ENCODE measurements around the gene NUP214. TPM values are rescaled to one million over a fixed set of nuclear protein-coding genes. Genes with fewer than 3 reads are reported as not detected.

The NUP214 gene
- total RNA-seq, 4 donors from 2014 or later: 25.8 to 68.2 (median 36.9) TPM

DNA sequence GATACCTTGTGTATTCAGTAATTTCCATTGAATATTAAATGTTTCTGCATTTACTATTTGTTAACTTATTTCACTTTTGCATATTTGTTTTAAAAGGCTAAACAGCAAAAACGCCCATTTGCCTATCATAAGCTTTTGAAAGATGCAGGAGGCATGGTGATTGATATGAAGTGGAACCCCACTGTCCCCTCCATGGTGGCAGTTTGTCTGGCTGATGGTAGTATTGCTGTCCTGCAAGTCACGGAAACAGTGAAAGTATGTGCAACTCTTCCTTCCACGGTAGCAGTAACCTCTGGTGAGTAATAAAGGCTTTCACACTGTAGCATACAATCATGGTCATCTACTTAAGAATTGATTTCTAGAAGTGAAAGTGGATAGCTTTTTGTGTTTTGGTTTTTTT is 3.8 kb downstream of the NUP214 start:
- WGBS, 2 donors (ENCODE audit: low coverage in 1 of 2): 50 to 76% methylated on average over 2 to 3 of the region's 3 CpGs
- ATAC-seq: no peak
- Histone ChIP-seq H3K36me3 (peaks cover 0 to 76% of the 10 kb centered on the region in 2 donors), H3K4me1 (peaks cover 0 to 27% (median 13%) of the 10 kb centered on the region in 3 donors), H3K4me3 (no peak overlapping the region), H3K9me3 (no peaks in the 10 kb centered on the region), H3K27me3 (no peaks in the 10 kb centered on the region), H3K27ac (no peak overlapping the region)
- no peak for TF ChIP-seq POLR2AphosphoS5 (IDR thresholded peaks at IDR 0.05)
- no peak for TF ChIP-seq EP300 (IDR thresholded peaks at IDR 0.05)
- TF ChIP-seq CTCF (IDR thresholded peaks at IDR 0.05): no peak

- TF ChIP-seq POLR2A (IDR thresholded peaks at IDR 0.05) (no peak), POLR2AphosphoS5 (IDR thresholded peaks at IDR 0.05) (no peak), EP300 (IDR thresholded peaks at IDR 0.05) (no peak), CTCF (IDR thresholded peaks at IDR 0.05) (no peak)
- no peak for ATAC-seq
- 90% methylated on average over 2 of the region's 2 CpGs; no CpG with 5 or more reads in 1 of the 2 donors for WGBS, 2 donors (ENCODE audit: low coverage in 1 of 2)
- no peaks in the 10 kb centered on the region for H3K9me3 ChIP-seq
- no peak overlapping the region for H3K4me3 ChIP-seq
- no peak overlapping the region for H3K27ac ChIP-seq
- H3K27me3 ChIP-seq: no peaks in the 10 kb centered on the region
- H3K36me3 ChIP-seq: peaks cover 3 to 100% of the 10 kb centered on the region in 2 donors
- H3K4me1 ChIP-seq: no peaks in the 10 kb centered on the region
These were observed 13.3 kb downstream of the NUP214 start for GRCh38 chr9:131138676-131139075.

DNA sequence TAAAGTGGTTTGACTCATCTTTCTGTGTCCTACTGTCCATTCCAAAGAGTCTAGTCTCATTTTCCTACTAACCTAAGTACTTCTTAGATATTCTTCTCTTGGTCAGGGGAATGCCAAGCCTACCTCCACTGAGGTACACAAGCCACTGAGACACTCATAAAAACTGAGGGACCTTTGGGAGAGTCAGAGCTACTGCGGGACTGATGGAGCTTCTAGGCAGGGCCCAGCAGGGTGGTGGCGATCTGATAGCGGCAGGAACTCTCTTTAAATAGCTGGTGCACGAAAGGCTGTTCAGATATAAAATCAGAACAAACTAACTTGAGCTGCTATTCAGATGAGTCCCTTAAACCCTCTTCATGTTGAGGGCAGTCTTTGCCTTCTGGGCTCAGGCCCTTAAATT is 14.7 kb downstream of the NUP214 start:
- no peaks in the 10 kb centered on the region for H3K4me1 ChIP-seq
- TF ChIP-seq POLR2AphosphoS5 (IDR thresholded peaks at IDR 0.05) (no peak), POLR2A (IDR thresholded peaks at IDR 0.05) (no peak), EP300 (IDR thresholded peaks at IDR 0.05) (no peak), CTCF (IDR thresholded peaks at IDR 0.05) (no peak)
- no peaks in the 10 kb centered on the region for H3K9me3 ChIP-seq
- H3K27me3 ChIP-seq: no peaks in the 10 kb centered on the region
- no peak overlapping the region for H3K4me3 ChIP-seq
- peaks cover 3 to 100% of the 10 kb centered on the region in 2 donors for H3K36me3 ChIP-seq
- no peak overlapping the region for H3K27ac ChIP-seq
- WGBS, 2 donors (ENCODE audit: low coverage in 1 of 2): 84 to 90% methylated on average over 4 of the region's 4 CpGs
- ATAC-seq: no peak

DNA sequence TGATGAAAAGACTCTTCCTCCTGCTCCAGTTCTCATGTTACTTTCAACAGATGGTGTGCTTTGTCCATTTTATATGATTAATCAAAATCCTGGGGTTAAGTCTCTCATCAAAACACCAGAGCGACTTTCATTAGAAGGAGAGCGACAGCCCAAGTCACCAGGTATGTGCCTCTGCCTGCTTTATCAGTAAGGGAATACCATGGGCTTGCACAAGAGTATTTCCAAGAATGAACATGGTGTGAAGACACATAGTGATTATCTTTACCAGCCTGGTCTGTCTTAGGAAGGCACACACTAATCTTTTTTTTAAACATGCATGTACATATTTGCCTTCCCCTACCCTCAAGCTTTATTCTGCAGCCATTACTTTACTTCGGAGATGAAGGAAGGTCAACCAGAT is 15.2 kb downstream of the NUP214 start:
- 88 to 97% methylated on average over 1 to 3 of the region's 3 CpGs for WGBS, 2 donors (ENCODE audit: low coverage in 1 of 2)
- Histone ChIP-seq H3K36me3 (peaks cover 3 to 100% of the 10 kb centered on the region in 2 donors), H3K4me1 (no peaks in the 10 kb centered on the region), H3K4me3 (no peak overlapping the region), H3K9me3 (no peaks in the 10 kb centered on the region), H3K27ac (no peak overlapping the region), H3K27me3 (no peaks in the 10 kb centered on the region)
- no peak for ATAC-seq
- no peak for TF ChIP-seq CTCF (IDR thresholded peaks at IDR 0.05)
- no peak for TF ChIP-seq EP300 (IDR thresholded peaks at IDR 0.05)
- no peak for TF ChIP-seq POLR2A (IDR thresholded peaks at IDR 0.05)
- no peak for TF ChIP-seq POLR2AphosphoS5 (IDR thresholded peaks at IDR 0.05)

DNA sequence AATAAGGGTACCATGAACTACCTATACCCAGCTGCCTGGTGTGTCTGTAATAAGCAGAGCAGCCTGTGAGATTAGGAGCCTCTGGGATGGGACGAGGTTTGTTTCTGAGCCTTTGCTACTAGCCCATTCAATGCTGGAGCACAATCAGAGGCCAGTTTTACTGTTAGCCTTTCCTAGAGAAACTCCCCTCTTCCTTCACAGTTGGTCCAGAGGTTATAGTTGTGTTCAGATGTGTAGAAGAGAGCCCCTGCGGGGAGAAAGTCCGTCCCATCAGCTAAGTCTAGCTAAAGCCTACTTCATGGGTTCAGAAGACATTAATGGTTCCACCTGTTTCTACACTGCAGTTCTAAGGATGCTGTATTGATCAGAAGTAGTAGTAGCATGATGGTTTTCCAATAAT is 16.8 kb downstream of the NUP214 start:
- whole genome bisulfite sequencing, 2 donors (ENCODE audit: low coverage in 1 of 2): 93% methylated on average over 2 of the region's 3 CpGs; no CpG with 5 or more reads in 1 of the 2 donors
- H3K4me3 ChIP-seq: no peak overlapping the region
- no peaks in the 10 kb centered on the region for H3K27me3 ChIP-seq
- peaks cover 0 to 100% of the 10 kb centered on the region in 2 donors for H3K36me3 ChIP-seq
- H3K4me1 ChIP-seq: no peaks in the 10 kb centered on the region
- TF ChIP-seq EP300 (IDR thresholded peaks at IDR 0.05): no peak
- no peak for TF ChIP-seq CTCF (IDR thresholded peaks at IDR 0.05)
- no peak for TF ChIP-seq POLR2AphosphoS5 (IDR thresholded peaks at IDR 0.05)
- TF ChIP-seq POLR2A (IDR thresholded peaks at IDR 0.05): no peak
- no peak for ATAC-seq
- H3K9me3 ChIP-seq: no peaks in the 10 kb centered on the region
- H3K27ac ChIP-seq: no peak overlapping the region

All from gastroesophageal sphincter (tissue), 4 donors.